ENCODE results near the gene DHRS2.
"Not testable (repeated sequence)": the region's sequence is repeated elsewhere in the genome, so short reads cannot be mapped to it uniquely, and the experiment has no call there.

The DHRS2 gene

DNA sequence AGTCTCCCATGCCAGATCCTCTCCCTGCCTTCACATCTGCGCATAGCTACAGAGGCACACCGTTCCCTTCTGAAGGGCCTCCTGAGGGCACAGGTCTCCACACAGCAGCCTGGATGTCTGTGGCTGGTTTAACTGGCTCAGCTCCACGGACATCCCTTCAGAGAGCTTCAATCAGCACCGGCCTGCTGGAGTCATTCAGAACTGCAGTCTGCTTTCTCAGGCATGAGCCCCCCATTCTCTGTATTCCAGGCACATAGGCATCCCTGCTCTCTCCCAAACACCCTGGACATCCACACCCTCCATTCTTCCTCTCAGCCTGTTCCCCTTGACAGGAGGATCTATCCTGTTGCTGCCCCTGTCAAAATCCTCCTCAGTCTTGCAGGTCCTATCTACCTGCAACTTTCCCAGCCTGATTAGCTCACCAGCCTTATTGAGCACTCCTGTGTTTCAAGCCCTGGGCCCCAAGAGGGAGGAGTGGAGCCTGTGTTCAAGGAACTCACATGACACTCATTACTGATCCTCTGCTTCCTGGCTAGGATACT is 2.9 kb upstream of the DHRS2 start:
- no peak for DNase-seq (ENCODE audit: low read depth)

DNA sequence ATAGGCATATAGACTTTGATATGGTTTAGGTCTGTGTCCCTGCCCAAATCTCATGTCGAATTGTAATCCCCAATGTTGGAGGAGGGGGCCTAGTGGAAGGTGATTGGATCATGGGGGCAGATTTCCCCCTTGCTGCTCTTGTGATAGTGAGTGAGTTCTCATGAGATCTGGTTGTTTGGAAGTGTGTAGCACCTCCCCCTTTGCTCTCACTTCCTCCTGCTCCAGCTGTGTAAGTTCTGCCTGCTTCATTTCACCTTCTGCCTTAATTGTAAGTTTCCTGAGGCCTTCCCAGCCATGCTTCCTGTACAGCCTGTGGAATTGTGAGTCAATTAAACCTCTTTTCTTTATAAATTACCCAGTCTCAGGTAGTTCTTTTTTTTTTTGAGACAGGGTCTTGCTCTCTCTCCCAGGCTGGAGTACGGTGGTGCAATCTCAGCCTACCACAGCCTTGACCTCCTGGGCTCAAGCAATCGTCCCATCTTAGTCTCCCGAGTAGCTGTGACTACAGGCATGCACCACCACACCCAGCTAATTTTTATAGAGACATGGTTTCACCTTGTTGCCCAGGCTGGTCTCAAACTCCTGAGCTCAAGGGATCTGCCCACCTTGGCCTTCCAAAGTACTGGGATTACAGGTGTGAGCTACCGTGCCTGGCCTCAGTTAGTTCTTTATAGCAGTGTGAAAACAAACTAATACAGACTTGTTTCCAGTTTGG is 1.3 kb upstream of the DHRS2 start:
- not testable (repeated sequence) for DNase-seq (ENCODE audit: low read depth)

DNA sequence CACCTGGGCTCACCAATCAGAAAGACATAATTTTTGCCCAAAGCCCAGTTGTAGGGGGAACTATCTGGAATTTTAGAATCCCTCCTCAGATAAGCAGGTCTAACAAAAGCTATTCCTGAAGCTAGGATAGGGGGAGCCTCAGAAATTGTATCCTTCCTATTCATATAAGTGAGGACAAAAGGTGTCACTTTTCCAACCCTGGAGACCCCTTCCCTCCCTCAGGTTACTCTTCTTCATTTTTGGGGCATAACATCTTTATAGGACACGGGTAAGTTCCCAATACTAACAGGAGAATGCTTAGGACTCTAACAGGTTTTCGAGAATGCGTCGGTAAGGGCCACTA is 1.1 kb downstream of the DHRS2 start:
- DNase-seq (ENCODE audit: low read depth): not testable (repeated sequence)

DNA sequence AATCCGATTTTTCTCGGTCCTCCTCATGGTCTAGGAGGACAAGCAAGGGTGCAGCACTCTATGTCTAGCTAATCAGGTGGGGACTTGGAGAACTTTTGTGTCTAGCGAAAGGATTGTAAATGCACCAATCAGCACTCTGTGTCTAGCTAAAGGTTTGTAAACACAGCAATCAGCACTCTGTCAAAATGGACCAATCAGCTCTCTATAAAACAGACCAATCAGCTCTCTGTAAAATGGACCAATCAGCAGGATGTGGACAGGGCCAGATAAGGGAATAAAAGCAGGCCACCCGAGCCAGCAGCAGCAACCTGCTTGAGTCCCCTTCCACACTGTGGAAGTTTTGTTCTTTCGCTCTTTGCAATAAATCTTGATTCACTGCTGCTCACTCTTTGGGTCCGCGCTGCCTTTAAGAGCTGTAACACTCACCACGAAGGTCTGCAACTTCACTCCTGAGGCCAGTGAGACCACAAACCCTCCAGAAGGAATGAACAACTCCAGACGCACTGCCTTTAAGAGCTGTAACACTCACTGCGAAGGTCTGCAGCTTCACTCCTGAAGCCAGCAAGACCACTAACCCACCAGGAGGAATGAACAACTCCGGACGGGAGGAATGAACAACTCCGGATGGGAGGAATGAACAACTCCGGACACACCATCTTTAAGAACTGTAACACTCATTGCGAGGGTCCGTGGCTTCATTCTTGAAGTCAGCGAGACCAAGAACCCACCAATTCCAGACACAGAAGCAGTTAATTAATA is 1.7 kb downstream of the DHRS2 start:
- not testable (repeated sequence) for DNase-seq (ENCODE audit: low read depth)

DNA sequence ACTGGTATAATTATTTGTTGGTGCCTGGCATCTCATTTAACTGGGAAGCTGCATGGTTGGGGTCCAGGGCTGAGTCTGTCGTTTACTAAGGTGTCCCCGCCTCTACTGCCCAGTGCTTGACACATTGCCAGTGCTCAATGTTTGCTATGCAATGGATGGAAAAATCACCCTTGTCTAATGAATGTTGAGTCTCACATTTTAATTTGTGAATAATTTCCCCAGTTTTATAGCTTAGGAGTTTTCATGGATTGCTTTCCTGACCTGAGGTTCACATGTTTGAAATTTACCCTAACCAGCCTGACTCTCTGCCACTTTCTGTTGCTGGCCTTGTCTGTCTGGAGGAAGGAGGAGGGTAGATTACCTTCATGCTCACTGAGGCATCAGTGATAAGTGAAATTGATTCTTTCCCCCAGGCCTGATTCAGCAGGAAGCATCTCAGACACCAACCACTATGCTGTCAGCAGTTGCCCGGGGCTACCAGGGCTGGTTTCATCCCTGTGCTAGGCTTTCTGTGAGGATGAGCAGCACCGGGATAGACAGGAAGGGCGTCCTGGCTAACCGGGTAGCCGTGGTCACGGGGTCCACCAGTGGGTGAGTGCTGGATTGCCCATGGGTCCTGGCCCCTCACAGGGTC is 2.4 kb downstream of the DHRS2 start:
- no peak for DNase-seq (ENCODE audit: low read depth)

DNA sequence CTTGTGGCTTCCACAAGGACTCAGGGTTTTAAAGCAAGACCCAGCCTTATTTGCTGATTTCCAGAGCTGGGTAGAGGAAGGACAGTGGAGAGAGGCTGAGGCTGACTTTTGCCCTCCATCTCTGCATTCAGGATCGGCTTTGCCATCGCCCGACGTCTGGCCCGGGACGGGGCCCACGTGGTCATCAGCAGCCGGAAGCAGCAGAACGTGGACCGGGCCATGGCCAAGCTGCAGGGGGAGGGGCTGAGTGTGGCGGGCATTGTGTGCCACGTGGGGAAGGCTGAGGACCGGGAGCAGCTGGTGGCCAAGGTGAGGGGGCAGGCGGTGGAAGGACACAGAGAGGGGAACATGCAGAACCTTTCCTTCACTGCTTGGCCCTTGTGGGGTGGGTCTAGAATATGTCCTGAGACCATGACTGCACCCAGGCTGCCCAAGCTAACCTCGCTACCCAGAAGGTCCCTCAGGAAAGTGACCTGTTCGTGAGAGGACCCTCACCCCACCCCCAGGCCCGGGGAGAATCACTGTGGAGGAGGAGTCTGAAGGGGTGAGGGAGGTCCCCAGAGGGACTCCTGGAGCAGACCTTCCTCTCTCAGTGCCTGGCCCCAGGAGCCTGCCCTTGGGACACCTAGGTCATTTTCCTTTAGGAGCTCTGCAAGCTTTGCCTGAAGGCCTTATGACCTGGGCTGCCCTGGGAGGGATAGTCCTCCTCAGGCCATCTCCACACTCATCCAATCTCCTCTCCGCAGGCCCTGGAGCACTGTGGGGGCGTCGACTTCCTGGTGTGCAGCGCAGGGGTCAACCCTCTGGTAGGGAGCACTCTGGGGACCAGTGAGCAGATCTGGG is 3.1 kb downstream of the DHRS2 start:
- DNase-seq (ENCODE audit: low read depth): no peak

DNA sequence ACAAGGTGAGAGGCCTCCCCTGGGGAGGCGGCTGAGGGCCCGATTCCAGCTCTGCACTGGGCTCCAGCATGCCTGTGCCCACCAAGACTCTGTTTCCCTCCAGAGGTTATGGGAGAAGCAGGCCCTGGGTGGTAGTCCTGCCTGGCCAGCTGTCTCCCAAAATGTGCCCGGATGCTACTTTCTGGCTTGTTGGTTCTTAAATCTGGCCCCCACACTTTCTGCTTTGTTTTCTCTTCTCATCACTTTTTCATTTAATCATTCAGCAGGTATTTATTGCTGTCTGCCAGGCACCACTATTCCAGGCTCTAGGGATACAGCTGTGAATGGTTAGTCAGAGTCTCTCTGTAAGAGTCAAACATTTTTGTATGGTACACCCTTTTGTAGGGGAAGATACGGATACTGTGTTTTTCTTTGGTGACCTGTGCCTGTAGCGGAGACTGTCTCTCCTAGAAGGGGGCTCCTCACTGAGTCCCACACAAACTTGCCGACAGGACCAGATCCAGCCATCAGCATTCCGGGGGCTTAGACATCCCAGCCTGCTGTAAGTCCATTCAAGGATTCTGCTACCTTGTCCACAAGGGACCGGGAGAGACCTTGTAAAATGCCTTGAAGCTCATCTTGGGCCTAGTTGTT is 3.8 kb downstream of the DHRS2 start:
- DNase-seq (ENCODE audit: low read depth): no peak

DNA sequence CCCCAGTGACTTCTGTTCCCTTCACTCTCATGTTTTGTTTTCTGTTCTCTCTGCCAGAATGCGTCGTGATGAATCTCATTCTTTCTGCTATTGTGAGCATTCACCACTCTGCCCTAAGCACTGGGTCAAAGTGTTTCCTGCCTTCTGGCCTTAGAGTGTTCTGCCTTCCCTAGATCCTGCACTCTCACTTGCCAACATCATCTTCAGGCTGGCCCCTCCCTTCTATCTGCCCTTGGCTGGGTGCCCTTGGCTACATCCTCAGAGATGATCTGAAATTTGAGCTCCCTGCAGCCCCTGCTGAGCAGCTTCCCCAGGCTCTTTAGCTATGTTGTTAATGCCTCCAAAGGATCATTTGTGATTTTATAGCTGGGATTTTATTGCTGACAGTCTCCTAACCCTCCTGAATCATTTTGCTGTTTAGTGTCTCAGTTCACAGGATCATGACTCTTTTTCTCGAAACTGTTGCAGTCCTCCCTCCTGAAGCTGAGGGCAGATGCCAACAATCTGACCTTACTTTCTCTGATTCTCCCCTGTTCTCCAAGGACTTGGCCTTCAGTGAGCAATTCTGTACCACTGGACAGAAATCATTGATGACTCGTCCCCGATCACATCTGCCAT is 4.5 kb downstream of the DHRS2 start:
- DNase-seq (ENCODE audit: low read depth): no peak

DNA sequence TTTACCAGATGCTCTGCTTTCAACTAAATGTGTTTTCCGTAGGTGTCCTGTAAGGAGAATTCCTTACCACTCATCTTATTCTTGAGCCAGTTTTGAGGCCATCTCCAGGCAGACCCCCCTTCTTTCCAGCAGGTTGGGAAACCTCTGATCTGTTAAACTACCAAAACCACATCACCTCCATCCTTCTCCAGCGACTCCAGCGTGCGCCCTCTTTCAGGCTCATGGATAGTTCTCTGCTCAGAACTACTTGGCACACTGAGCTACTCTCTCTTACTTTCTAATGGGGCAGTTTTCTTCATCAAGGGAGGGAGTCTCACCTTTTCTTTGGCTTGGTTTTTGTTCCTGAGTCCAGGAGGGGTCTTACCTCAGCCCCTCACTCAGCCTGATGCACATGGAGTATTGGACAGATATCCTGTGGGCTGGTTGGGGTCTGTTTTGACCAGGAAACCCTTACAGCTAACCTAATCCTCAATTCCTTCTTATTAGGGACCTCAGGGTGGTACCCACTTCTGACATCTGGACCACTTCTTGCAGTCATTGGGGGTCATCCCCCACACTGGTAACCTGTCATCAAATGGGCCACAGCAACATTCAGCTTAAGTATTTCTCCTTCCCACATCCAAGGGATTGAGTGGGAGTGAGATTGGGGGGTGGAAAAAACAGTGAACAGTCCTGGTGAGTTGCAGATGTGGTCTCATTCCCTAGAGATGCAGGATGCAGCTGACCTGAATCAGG is 5.2 kb downstream of the DHRS2 start:
- no peak for DNase-seq (ENCODE audit: low read depth)

DNA sequence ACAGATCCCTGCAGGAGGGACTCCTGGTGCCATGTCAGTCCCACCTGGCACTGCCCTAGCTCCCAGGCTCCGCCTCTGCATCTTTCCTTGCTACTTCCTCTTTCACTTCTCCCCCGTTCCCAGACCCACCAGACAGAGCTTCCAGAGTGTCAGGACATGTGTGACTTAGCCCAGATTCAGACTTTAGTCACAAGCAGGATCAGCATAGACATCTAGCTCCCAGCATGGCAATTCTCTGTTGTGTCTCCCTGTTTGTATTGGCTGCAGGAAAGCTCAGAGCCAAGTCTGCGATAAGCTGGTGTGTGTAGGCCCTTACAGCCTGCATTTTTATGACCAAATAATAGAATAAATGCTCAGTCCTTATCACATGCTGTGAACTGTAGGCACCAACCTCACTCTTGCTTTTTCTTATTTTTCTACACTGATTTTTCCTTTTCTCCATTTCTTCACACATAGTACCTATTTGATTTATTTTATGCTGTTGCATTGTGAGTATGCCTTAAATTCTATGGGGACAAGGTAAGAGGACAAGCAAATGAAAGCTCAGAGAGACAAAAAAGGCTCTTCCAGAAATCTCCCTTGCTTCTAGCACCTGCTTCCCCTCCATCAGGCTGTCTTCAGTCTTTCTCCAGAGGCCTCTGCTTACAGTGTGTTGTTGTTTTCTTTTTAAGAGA is 5.9 kb downstream of the DHRS2 start:
- DNase-seq (ENCODE audit: low read depth): no peak

DNA sequence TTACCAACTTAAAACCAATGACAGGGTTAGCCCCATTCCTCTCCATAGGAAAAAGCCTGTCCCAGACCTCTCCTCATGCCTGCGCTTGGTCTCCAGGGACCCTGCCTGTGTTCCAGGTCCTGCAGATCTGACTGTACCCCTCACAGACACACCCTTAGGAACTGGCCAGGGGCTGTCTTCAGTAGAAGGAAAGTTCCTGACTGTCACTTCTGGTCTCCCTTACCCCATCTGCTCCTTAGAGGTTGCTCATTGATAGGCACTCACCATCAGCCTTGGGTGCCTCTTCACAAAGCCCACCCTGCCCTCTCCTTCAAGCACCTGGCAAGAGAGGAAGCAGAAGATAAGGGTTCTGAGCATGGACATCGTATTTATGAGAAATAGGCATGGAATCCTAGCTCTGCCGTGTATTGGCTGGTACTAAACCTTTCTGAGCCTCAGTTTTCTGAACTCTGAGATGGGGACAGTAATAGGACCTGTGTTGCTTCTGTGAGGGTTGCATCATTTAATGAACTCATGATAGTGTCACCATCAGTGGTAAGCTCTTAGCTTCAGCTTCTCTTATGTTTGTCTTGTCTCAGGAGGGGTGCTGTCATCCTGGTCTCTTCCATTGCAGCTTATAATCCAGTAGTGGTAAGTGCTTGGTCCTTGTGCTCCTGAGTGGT is 7.5 kb downstream of the DHRS2 start:
- DNase-seq (ENCODE audit: low read depth): no peak

DNA sequence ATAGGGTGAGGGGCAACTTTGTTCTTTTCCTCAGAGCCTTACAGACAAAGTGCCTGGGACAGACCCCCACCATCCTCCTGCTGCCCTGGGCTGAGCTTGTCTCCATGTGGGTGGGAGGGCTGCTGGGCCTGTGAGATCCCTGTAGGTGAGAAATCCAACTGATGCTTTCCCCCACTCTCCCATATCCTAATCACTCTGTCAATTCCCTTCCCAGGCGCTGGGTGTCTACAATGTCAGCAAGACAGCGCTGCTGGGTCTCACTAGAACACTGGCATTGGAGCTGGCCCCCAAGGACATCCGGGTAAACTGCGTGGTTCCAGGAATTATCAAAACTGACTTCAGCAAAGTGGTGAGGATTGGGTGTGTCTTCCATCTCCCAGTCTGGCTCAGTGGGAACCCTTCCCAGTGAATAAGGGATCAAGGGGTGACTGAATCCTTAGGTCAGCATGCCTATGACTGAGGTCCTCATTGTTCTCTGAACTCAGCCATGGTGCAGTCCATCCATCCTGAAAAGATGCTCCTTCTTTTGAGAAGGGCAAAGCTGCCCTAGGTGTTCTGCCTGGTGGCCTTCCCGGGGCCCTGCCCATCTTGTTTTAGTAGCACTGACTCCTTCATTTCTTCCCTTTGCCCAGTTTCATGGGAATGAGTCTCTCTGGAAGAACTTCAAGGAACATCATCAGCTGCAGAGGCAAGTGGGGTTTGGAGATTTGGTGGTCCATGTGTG is 8.2 kb downstream of the DHRS2 start:
- no peak for DNase-seq (ENCODE audit: low read depth)

DNA sequence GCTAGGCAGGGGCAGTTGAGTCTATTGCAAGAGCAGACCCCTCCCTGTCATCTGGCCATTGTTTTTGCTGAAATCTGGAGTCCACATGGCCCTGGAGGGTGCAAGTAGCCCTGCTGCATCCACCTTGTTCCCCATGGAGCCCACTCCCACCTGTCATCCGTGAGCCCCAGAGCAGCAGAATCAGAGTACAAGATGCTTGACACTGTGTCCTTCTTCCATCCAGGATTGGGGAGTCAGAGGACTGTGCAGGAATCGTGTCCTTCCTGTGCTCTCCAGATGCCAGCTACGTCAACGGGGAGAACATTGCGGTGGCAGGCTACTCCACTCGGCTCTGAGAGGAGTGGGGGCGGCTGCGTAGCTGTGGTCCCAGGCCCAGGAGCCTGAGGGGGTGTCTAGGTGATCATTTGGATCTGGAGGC is 8.8 kb downstream of the DHRS2 start:
- DNase-seq (ENCODE audit: low read depth): no peak

DNA sequence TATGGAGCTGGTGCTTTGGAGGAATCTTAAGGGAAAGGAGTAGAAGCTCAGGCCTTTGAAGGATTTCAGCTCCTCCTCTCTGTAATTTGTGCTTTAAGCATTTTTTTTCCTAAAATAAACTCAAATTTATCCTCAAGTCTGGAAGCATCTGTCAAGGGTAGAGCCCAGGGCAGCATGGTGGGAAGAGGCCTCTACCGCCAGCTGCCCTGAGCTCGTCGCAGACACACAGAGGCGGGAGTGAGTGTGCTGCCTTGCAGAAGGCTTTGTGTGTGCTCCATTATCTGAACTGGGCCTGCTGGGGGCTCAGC is 9.3 kb downstream of the DHRS2 start:
- DNase-seq (ENCODE audit: low read depth): no peak

DNA sequence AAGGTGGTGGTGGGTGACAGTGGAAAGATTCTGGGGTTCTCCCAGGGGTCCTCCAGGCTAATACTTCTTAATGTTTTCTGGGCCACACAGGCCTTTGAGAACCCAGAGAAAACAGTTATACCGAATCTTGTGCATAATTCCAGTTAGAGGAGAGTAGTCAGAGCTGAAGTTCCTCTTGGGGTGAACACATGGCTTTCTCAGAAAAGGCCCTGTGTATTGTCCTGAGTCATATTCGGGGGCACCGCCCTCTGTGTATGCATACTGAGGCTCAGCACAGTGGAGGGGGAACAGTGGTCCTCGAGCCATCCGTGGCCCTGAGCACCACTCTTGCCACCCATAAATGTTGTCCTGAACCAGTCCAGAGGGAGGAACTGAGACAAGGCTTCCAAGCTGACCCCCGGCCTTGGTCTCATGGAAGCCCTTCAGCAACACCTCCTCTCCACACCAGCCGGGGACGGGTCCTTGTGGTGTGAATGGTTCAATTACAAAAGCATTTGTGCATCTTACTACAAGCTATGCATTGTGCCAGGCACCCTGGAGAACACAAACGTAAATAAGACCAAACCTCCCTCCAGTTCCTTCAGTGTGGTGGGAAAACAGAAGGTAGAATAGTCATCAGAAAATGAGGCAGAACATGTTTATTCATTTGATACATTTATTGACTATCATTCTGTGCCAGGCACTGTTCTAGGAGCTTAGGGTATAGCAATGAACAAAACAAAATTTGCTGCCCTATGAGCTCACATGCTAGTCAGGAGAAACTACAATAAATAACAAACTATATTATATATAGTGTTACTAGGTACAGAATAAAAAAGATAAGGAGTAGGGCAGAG is 9.9 kb downstream of the DHRS2 start:
- DNase-seq (ENCODE audit: low read depth): no peak

DNA sequence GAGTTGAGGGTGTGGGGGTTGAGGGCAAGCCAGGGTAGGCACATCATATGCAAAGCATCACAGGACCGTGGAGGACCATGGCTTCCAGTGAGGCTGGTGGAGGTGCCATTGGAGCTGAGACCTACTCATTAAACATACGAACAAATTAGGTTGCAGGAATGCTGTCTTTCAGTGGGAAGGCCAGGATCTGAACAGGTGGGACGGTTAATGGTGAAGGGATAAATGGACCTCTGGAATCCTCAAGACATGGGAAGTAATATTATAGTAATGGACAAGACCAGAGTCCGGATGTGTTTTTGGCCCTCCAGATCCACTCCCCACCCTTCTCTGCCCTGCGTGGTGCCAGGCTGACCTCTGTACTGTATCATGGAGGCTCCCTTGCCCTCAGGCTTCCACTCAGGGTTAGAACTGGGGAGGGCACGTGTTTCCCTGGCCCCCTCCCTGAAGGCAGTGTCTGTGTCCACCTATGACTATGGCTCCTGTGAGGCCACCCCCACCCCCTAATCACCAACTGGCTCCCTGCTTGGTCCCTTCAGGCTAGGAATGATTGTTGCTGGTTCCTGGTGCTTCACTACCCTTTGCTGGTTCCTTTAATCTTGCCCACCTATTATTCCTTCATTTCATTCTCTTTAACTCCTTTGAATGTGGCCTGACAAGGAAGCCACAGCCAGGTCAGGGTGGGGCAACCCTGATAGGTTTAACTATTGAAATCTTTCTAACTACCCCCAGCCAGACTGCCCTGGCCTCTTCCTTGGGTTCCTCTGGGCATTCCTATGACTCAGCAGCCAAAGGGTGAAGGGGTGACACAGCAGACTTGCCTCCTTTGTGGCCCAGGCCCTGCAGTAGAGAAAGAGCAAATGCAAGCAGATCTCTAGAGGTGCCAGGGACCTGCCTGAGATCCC is 10.7 kb downstream of the DHRS2 start:
- no peak for DNase-seq (ENCODE audit: low read depth)

DNA sequence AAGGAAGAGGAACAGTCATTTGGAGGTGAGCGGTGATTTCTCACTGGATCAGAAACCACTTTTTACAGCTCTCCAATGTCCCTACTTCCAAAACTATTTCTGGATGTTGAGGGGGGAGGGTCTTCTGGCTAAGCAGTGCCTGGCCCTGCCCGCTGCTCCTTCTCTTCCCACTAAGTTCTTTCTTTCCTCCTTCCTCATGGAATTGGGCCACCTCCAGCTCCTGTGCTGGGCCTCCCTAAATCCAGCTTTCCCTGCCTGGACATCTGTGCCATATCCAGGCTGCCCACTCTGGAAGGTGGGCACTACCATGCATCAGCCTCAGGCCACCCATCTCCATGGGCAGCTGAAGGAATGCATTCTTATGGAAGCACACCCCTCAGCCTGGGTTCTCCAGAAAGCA is 11.5 kb downstream of the DHRS2 start:
- DNase-seq (ENCODE audit: low read depth): no peak

All from CMK (cell line).